ENCODE measurements around the gene MTSS2. TPM values are rescaled to one million over a fixed set of nuclear protein-coding genes. Genes with fewer than 3 reads are reported as not detected.

MTSS2 gene
- total RNA-seq, 2 donors from 2014 or later: 0.82 to 1.8 TPM

DNA sequence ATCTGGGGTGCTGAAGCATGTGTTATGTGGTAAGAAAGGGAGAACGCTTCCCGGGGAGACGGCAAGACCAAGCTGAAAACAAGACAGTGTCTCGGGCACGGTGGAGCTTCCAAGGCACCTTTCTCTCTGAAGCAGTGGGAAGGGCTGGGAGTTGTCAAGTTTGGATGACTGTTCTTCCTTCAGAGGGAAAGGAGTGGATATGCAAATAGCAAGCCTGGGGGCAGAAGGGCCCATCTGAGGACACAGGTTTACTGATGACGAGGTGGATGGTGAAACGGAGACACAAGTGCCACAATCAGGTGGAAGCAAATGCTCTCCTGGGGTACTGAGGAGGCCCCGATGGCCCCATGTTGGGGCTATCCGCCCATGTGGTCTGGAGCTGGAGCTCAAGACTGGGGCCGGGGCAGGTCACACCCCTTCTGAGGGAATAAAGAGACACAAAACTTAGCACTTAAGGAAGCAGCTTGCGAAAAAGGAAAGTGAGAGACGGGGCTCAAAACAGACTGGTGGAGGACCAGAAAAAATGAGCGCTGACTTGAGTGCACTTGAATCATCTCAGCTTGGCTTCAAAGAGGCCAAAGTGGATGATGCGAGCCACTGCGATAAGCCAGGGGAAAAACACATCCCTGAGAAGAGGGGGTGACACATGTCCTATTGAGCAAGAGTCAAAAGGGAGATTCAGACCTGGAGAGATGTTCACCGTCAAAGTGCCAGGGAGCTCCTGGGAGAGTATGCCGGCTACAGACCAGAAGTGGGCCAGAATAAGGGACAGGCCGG lies 34.8 kb upstream of the MTSS2 start:
- peak; percentile 63 to 77 for ATAC-seq
- H3K9me3 Mint-ChIP-seq: no peaks in the 10 kb centered on the region
- H3K27ac Mint-ChIP-seq: peak overlapping the region; percentile 69 to 75
- DNase-seq (ENCODE audit: low spot score in 2 of 2): no peak
- H3K36me3 Mint-ChIP-seq: peaks cover 11 to 15% of the 10 kb centered on the region in 2 donors

DNA sequence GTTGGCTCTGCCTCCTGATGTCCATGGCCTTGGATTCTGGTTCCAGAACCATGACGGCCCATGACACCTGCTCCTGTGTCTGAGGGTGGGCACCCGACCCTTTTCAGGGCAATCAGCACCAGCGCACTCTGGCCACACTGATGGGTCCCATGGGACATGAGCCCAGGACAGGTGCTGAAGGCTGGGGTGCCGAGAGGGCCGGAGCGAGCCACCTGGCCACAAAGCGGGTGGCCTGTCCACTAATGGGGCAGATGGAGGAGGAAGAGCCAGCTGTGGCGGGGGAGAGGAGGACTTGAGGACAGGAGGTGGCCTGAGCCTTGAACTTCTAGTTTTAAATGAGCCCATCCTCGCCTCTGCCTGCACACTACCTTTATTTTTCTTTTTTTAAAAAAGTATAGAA lies 31.2 kb upstream of the MTSS2 start:
- H3K9me3 Mint-ChIP-seq: no peaks in the 10 kb centered on the region
- peaks cover 11 to 15% of the 10 kb centered on the region in 2 donors for H3K36me3 Mint-ChIP-seq
- no peak for DNase-seq (ENCODE audit: low spot score in 2 of 2)
- ATAC-seq: no peak
- no peak overlapping the region for H3K27ac Mint-ChIP-seq

DNA sequence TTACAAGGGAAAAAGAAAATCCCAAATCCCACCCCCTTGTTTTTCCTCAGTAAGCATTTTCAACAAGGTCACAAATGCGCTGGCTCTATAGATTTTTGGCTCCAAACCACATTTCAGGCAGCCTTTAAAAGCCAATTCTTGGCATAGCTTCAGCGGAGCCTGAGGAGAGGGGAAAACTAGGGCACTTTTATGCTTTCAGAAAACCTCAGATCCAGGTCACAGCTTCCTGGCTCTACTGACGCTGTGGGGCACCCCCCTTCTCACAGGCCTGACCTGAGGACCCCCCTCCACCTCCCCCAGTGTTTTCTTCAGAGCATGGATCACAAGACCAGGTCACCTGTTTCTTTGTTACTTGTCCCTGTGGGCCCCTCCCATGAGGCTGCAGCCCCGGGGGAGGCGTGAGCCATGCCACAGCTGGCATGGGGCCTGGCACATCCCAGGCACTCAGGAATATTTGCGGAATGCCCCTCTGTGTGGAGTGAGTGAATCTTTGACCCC lies 30.1 kb upstream of the MTSS2 start:
- H3K36me3 Mint-ChIP-seq: peaks cover 10% of the 10 kb centered on the region in 2 donors
- ATAC-seq (no peak), DNase-seq (ENCODE audit: low spot score in 2 of 2) (no peak)
- H3K27ac Mint-ChIP-seq: peak overlapping the region in 1 of 2 donors; percentile 65
- H3K9me3 Mint-ChIP-seq: no peaks in the 10 kb centered on the region

GRCh38 chr16:70715055-70715858 lies 29.4 kb upstream of the MTSS2 start:
- no peaks in the 10 kb centered on the region for H3K9me3 Mint-ChIP-seq
- DNase-seq (ENCODE audit: low spot score in 2 of 2) (no peak), ATAC-seq (peak in 1 of 2 donors; percentile 14)
- H3K36me3 Mint-ChIP-seq: peaks cover 4% of the 10 kb centered on the region in 2 donors
- peak overlapping the region; percentile 51 to 72 for H3K27ac Mint-ChIP-seq

- DNase-seq (ENCODE audit: low spot score in 2 of 2) (no peak), ATAC-seq (no peak)
- Mint-ChIP-seq H3K9me3 (no peaks in the 10 kb centered on the region), H3K36me3 (no peaks in the 10 kb centered on the region), H3K27ac (peak overlapping the region in 1 of 2 donors; percentile 51)
These were observed 28.8 kb upstream of the MTSS2 start for GRCh38 chr16:70714581-70715054.

DNA sequence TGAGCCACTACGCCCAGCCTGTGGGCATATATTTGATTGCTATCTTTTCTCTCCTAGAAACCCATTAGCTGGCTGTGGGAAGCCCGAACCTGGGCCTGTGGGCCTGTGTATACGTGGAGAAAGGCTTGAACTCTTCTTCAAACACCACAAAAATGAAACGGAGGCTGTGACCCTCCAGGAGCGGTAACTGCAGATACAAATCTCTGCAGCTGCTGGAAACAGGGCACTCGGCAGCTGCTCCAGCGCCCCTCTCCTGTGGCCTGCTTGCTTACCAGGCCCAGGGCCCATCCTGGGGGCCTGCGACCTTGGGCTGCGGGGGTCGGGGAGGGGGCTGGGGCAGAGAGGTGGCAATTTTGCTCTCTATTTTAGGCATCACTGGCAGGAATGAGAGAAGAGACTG lies 28.0 kb upstream of the MTSS2 start:
- Mint-ChIP-seq H3K9me3 (no peaks in the 10 kb centered on the region), H3K27ac (no peak overlapping the region), H3K36me3 (no peaks in the 10 kb centered on the region)
- DNase-seq (ENCODE audit: low spot score in 2 of 2): no peak
- no peak for ATAC-seq

GRCh38 chr16:70713342-70713741 lies 27.5 kb upstream of the MTSS2 start:
- no peaks in the 10 kb centered on the region for H3K36me3 Mint-ChIP-seq
- no peaks in the 10 kb centered on the region for H3K9me3 Mint-ChIP-seq
- ATAC-seq (no peak), DNase-seq (ENCODE audit: low spot score in 2 of 2) (no peak)
- H3K27ac Mint-ChIP-seq: no peak overlapping the region

- Mint-ChIP-seq H3K36me3 (no peaks in the 10 kb centered on the region), H3K27ac (no peak overlapping the region), H3K9me3 (no peaks in the 10 kb centered on the region)
- DNase-seq (ENCODE audit: low spot score in 2 of 2) (no peak), ATAC-seq (no peak)
These were observed 27.1 kb upstream of the MTSS2 start for GRCh38 chr16:70712942-70713341.

- Mint-ChIP-seq H3K9me3 (no peaks in the 10 kb centered on the region), H3K27ac (peak overlapping the region; percentile 50 to 84), H3K36me3 (no peaks in the 10 kb centered on the region)
- DNase-seq (ENCODE audit: low spot score in 2 of 2) (no peak), ATAC-seq (no peak)
These were observed 26.5 kb upstream of the MTSS2 start for GRCh38 chr16:70712359-70712758.

- no peaks in the 10 kb centered on the region for H3K36me3 Mint-ChIP-seq
- peak overlapping the region; percentile 50 for H3K27ac Mint-ChIP-seq
- no peak for DNase-seq (ENCODE audit: low spot score in 2 of 2)
- ATAC-seq: no peak
- H3K9me3 Mint-ChIP-seq: no peaks in the 10 kb centered on the region
These were observed 25.6 kb upstream of the MTSS2 start for GRCh38 chr16:70711211-70712031.

DNA sequence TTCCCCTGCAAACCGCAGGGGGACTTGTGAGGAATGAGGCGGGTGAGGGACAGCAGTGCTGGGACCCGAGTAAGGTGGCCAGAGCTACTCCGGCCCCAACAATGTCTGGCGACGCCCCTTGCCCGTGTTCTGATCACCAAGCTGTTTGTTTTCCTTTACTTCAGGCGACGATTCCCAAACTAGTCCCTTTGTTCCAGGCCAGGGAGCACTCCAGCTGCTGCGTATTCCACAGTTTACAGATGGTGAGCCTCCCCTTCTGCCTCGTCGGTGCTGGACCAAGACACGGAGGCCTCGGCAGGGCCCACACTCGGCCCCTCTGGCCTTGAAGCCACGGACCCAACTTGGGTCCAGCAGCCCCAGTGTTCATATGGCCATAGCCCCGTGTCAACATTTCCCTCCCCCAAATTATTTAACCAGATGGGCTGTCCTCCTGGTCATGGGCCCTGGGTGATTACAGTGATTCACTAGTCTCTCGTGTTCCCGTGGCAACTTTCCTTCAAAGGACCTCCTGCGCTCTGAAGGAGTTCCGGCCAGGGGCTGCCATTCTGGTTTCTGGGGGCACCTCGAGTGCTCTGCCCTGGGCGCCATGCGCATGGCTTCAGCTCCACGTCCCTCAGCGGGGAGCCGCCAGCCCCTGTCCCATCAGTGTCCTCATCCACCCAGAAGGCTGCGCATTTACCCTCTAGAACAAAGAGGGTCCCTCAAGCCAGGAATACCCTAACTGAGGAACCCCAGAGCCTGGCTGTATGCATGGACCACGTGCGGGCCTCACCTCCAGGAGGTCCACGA lies 24.8 kb upstream of the MTSS2 start:
- Mint-ChIP-seq H3K36me3 (no peaks in the 10 kb centered on the region), H3K27ac (no peak overlapping the region), H3K9me3 (no peaks in the 10 kb centered on the region)
- no peak for ATAC-seq
- DNase-seq (ENCODE audit: low spot score in 2 of 2): no peak

DNA sequence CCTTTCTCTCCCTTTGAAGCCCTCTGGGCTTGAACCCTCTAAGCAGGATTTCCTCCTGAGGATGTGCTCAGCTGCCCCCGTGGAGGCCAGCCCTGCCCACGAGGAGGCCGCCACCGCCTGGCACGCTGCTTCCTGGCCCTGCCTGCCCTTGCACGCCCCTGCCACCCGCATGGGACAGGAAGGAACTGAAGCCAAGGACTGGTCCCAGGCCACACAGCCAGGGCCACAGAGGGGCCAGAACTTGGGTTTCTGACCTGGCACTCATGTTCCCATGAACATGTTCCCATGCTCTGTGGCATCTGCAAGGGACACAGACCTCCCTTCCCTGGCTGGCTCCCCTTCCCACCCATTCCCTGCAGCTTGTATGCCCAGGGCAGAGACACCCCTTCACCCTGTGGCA lies 24.1 kb upstream of the MTSS2 start:
- ATAC-seq (no peak), DNase-seq (ENCODE audit: low spot score in 2 of 2) (no peak)
- no peak overlapping the region for H3K27ac Mint-ChIP-seq
- H3K9me3 Mint-ChIP-seq: no peaks in the 10 kb centered on the region
- no peaks in the 10 kb centered on the region for H3K36me3 Mint-ChIP-seq

DNA sequence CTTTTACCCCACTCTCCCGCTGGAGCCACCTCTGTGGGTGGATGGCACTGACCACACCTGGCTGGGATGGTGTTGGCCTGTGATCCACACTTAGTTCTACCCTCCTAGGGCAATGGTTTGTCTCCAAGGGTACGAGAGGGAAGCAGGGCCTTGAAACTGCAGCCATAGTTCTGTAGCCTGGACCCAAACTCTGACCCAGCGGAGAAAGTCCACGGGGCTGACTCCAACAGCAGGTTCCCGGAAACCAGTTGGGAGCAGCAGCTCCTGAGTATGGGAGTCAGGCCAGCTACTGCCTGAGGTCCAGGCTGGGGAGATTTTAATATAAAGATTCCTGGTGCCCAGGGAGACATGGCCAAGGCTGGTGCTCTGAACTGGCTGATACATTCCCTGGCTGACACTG lies 23.6 kb upstream of the MTSS2 start:
- no peak for ATAC-seq
- no peaks in the 10 kb centered on the region for H3K9me3 Mint-ChIP-seq
- no peak for DNase-seq (ENCODE audit: low spot score in 2 of 2)
- no peak overlapping the region for H3K27ac Mint-ChIP-seq
- no peaks in the 10 kb centered on the region for H3K36me3 Mint-ChIP-seq

DNA sequence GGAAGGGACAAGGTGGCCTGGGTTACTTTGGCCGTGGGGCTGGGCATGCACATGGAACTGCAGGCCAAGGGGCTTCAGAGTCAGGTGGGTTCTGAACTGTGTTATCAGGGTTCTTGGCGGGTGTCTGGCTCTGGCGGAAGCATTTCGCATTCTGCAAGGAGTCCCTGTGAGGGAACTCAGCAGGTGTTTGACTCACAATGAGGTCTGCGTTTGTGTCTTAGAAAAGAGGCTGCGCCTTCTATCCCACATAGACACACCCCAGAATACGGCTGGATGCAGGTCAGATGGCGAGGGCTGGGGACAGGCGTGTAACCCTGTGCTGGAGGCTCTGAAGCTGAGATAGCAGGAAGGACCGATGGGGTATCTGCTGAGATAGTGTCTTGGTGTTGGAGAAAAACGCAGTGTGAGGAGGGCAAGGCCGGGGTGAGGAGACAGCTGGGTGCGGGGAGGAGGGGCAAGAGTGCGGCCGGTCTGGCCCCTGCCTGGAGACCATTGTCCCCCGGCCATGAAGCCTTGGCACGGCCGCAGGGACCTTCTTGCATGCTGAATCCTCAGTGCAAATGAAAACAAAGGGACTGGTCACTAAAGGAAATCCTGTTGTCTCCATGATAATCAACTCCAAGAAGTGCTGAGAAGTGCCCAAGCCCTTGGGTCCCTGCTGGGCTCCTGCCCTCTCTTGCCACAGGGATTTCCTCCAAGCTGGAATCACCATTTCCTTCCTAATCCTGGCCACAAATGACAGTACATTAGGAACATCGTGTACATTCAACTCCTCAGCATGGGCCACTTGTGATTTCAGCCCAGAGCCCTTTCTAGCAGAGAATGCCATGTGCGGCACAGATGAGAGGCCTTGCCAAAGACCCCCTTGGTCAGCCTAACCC lies 22.8 kb upstream of the MTSS2 start:
- ATAC-seq: no peak
- Mint-ChIP-seq H3K36me3 (no peaks in the 10 kb centered on the region), H3K27ac (peak overlapping the region in 1 of 2 donors; percentile 78), H3K9me3 (no peaks in the 10 kb centered on the region)
- no peak for DNase-seq (ENCODE audit: low spot score in 2 of 2)

DNA sequence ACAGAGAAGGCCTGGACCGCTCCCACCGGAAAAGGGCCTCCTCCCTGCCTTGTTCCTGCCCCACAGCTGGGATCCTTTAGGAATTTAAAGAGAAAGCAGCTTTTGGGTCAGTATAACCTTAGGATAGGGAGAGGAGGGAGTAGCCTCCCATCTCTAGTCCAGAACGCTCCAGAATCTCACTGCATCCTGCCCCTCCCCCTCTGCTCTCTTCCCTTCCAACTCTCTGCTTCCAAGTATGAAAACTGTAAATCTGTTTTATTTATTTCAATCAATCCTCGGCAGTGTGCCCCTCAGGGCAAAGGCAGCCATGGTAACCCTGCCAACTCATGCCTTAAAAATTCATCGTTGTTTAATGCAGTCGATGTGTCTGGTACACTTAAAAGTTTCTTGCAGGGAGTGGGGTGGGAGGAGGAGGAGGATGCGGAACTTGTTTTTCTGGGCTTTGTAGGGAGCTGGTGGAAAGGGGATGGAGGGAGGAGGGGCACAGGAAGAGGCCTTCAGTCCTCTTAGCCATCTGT lies 21.2 kb upstream of the MTSS2 start:
- Mint-ChIP-seq H3K9me3 (no peaks in the 10 kb centered on the region), H3K36me3 (no peaks in the 10 kb centered on the region), H3K27ac (peak overlapping the region in 1 of 2 donors; percentile 5)
- no peak for DNase-seq (ENCODE audit: low spot score in 2 of 2)
- no peak for ATAC-seq
